LHCN-M2 (cell line): ENCODE results near the gene FNDC3B. TPM values are rescaled to one million over a fixed set of nuclear protein-coding genes. Genes with fewer than 3 reads are reported as not detected.

Experiments used
- DNase-seq: peaks from one replicate; pipeline ENCODE4 v3.0.0-alpha.2; 2012; ENCODE audit warnings: low read depth
- total RNA-seq: library from RNA; depleted of rRNA; stranded (reverse); fragments of >200 nt; gene quantifications from 2 replicates; pipeline ENCODE4 v1.2.3, GENCODE V29; 2014

FNDC3B gene
- total RNA-seq, 1 experiment from 2014 or later: 40.4 TPM

GRCh38 chr3:172166890-172167289 is 127.5 kb downstream of the FNDC3B start:
- no peak for DNase-seq

DNA sequence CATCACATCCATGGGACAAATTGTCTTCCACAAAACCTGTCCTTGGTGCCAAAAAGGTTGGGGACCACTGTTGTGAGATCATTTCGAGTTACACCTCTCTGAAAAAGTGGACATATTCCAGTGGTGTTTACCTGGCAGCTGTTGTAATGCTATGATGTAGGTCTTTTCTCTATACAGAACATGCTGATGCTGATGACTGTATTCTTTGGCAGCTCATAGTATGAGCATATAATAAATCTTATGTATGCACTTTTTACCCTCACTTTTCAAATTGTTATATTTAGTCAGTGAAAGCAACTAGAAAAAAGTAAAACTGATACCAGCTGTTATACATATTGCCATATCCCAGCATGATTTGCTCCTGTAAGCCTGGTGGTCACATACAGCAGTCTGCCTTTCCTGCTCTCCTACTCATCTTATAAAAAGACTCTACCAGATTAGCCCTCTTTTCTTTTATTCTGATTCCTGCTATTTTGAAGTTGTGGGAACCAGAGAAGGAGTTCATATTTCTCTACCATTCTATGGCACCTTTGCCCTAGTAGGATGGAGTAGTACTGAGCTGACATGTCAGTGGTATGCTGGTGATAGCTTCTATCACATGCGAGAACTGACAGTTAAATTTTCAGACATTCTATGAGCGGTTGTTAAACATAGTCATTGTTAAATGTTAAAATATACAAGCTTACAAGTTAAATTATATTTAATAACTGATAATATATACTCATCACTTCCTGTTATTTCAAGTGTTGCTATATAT is 128.7 kb downstream of the FNDC3B start:
- DNase-seq: no peak

GRCh38 chr3:172170073-172170709 is 130.8 kb downstream of the FNDC3B start:
- DNase-seq: no peak

DNA sequence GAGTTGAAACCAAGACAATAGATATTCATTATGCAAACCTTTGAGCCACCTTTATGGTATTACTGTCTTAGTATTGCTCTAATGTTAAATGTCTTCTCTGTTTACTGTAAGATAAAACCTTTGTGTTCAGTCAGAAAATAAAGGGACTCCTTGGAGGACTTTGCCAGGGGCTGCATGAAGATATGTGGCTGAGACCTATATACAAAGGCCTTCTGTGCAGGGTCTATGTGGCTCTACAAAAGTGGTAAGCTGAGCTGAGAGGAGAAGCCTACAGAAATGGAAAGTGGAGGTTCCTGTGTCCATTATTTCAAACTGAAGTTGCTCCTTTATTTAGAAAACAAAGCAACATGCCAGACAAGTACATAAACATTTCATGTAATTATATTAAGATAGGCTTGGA is 131.5 kb downstream of the FNDC3B start:
- DNase-seq: no peak

DNA sequence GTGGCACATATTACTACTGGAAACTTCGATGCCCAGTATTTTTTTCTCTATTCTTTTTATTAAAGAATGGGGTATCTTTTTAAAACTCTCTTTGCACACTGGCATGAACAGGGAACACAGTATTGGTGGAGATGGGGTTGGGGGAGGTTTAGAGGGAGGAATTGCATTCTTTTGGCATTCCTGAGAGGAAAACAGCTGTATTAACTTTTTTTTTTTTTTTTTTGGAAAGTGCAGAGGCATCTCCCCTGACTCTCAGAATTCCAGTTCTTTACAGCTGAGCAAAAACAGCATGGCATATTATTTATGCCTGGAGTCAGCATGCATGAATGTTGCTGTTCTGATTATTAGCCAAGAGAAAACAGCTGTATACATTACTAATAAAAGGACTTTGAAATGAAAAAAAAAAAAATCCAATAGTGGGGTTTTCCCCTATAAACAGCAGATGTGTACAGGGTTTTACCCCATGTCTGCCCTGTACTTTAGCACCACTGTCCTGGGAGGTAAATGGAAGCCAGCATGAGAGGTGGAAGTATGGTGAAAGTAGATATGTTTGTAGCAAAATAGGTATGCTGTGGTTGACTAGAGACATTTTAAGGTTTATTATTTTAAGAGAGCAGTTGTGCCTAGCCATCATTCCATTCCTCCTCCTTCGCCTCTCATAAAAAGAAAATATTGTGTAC is 132.2 kb downstream of the FNDC3B start:
- DNase-seq: peak; percentile 65

DNA sequence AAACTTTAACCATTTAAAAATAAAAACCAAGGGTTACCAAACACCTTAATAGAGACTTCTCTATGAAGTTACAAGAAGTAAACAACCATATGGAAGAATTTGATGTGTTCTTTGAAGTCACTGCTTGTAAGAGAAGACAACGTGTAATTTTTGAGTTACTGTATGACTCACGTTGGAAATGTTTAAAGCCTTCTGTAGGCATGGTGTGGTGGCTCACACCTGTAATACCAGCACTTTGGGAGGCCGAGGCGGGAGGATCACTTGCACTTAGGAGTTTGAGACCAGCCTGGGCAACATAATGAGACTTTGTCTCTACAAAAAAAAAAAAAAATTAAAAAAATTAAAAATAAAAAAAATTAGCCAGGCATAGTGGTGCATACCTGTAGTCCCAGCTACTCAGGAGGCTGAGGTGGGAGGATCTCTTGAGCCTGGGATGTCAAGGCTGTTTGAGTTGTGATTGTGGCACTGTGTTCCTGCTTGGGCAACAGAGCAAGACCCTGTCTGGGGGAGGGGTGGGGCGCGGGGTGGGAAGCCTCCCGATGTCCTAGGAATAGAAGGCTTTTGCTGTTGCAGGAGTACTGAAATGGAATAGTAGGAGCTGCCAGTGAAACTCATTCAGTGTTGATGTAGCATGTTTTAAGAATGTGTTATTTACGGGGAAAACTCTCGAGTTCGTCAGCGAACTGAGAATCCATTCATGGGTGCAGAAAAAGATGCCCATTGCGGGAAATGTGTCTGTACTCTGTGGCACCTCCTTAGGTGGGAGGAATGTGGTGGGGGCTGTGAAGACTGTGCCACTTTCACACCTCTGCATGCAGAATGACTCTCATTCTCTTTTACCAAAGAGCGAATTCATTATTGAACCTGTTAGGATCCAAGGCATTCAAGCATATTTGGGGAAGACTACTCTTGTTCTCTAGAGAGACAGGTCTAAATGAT is 134.2 kb downstream of the FNDC3B start:
- DNase-seq: no peak

- peak; percentile 40 for DNase-seq
These were observed 135.3 kb downstream of the FNDC3B start for GRCh38 chr3:172174513-172175253.

GRCh38 chr3:172175254-172175599 is 135.8 kb downstream of the FNDC3B start:
- no peak for DNase-seq

DNA sequence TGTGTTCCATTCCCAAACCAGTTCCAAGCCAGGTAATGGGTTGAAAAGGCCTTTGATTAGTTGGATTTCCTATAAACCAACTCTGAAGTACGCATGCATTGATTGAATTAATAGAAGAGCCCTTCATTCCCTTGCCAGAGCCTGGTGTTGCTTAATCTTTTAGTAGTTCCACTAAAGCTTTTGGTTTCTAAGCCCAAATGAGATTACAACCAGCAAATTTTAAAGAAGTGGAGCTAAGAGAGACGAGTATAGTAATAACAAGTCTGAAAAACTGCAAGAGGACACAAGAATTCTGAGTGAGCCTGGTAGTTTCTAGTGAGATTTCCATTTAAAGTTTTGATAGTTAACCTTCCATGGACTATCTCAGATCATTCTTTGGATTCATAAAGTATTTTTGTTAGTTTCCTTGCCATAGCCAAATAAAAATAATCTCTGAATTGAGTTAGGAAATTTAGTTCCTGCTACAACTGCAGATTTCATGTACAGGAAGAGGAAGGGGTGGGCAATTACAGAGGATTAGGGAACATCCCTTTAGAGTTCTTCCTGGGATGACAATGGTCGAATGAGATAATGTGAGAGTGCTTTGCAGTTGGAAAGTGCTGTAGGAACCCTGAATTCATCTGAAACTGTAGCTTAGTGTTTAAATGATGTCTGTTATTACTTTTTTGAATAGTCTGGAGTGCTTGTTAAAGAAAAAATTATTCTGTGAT is 136.8 kb downstream of the FNDC3B start:
- no peak for DNase-seq

DNA sequence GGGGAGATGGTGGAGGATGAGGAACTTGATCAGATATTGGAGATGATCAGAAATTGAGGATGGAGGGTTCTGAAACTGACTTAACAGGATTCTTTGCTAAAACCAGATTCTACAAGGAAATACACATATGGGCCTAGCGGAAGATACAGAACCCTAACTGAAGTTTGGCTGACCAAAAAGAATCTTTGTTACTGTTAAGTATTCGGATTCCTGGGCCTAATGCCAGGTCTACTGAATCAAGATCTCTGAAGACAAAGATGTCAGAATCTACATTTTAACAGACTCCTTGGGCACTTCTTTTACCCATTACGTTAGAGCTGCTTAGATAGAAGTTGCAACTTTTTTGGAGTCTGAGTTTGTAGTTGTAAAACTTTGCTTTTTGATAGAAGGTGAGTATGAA is 137.7 kb downstream of the FNDC3B start:
- DNase-seq: peak; percentile 26

- no peak for DNase-seq
These were observed 138.5 kb downstream of the FNDC3B start for GRCh38 chr3:172177803-172178316.

- DNase-seq: no peak
These were observed 140.5 kb downstream of the FNDC3B start for GRCh38 chr3:172179680-172180399.

GRCh38 chr3:172180473-172180872 is 141.1 kb downstream of the FNDC3B start:
- DNase-seq: no peak

GRCh38 chr3:172181932-172182586 is 142.7 kb downstream of the FNDC3B start:
- peak; percentile 76 for DNase-seq

GRCh38 chr3:172182797-172183196 is 143.4 kb downstream of the FNDC3B start:
- no peak for DNase-seq

- DNase-seq: no peak
These were observed 144.9 kb downstream of the FNDC3B start for GRCh38 chr3:172184106-172184822.

GRCh38 chr3:172185907-172186306 is 146.5 kb downstream of the FNDC3B start:
- DNase-seq: no peak

DNA sequence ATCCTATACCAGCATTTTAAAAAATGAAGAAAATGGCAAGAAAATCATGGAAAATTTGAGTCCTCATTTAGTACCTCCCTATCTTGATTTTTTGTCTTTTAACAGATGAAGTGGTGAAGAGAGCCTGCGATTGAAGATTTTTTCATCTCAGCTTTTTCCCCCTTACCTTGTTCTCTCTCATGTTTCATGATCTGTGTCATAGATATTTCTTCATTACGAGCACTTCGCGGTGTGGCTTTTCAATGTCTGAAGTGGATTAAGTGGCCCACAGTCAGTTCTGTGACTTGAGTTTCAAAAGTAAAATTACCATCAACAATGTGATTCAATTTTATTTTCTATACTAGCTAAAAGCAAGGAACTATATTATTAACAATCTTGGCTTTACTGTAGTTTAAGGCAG is 147.2 kb downstream of the FNDC3B start:
- no peak for DNase-seq
